GM23248 (cell line): ENCODE results near the gene ZBTB44. TPM values are rescaled to one million over a fixed set of nuclear protein-coding genes. Genes with fewer than 3 reads are reported as not detected.

Source experiments
- DNase-seq: peaks from one replicate; pipeline ENCODE4 v3.0.0-alpha.2; 2015
- H2AFZ ChIP-seq: fragments of 200-600 bp; sonication (generic); 2 replicates; pipeline ENCODE4 v1.6.1; 2016; ENCODE audit warnings: antibody characterized with exemption
- H3F3A ChIP-seq: fragments of 200-600 bp; sonication (generic); 2 replicates; pipeline ENCODE4 v1.6.1; 2016; ENCODE audit warnings: mild to moderate bottlenecking, antibody characterized with exemption, mixed run types; ENCODE audit not compliant: insufficient read depth
- H3K27ac ChIP-seq: fragments of 200-600 bp; sonication (generic); 2 replicates; pipeline ENCODE4 v1.5.1; 2016; ENCODE audit warnings: mild to moderate bottlenecking
- H3K27me3 ChIP-seq: fragments of 200-600 bp; sonication (generic); replicated peaks from 2 replicates; pipeline ENCODE4 v1.6.1; 2016; ENCODE audit warnings: mild to moderate bottlenecking; ENCODE audit not compliant: insufficient read depth
- H3K36me3 ChIP-seq: fragments of 200-600 bp; sonication (generic); 2 replicates; pipeline ENCODE4 v1.6.1; 2016; ENCODE audit warnings: low read depth, mild to moderate bottlenecking
- H3K4me1 ChIP-seq: fragments of 200-600 bp; sonication (generic); 2 replicates; pipeline ENCODE4 v1.6.1; 2016; ENCODE audit warnings: mild to moderate bottlenecking; ENCODE audit not compliant: insufficient read depth
- H3K4me2 ChIP-seq: fragments of 200-600 bp; sonication (generic); one replicate; pipeline ENCODE4 v1.6.1; 2016; ENCODE audit warnings: mild to moderate bottlenecking; ENCODE audit not compliant: unreplicated experiment
- H3K4me3 ChIP-seq: fragments of 200-600 bp; sonication (generic); 2 replicates; pipeline ENCODE4 v1.5.1; 2016; ENCODE audit warnings: mild to moderate bottlenecking
- H3K79me2 ChIP-seq: fragments of 200-600 bp; sonication (generic); 2 replicates; pipeline ENCODE4 v1.6.1; 2016; ENCODE audit warnings: mild to moderate bottlenecking; ENCODE audit not compliant: insufficient read depth
- H3K9ac ChIP-seq: fragments of 200-600 bp; sonication (generic); 2 replicates; pipeline ENCODE4 v1.6.1; 2016; ENCODE audit warnings: mild to moderate bottlenecking
- H3K9me2 ChIP-seq: fragments of 200-600 bp; sonication (generic); 2 replicates; pipeline ENCODE4 v1.6.1; 2016; ENCODE audit warnings: mixed run types, mild to moderate bottlenecking, moderate library complexity; ENCODE audit not compliant: insufficient read depth
- H3K9me3 ChIP-seq: fragments of 200-600 bp; sonication (generic); one replicate; pipeline ENCODE4 v1.6.1; 2017; ENCODE audit warnings: low read depth
- H4K20me1 ChIP-seq: fragments of 200-600 bp; sonication (generic); 2 replicates; pipeline ENCODE4 v1.6.0; 2016; ENCODE audit not compliant: insufficient read depth
- EZH2 ChIP-seq: fragments of 200-600 bp; sonication (generic); IDR thresholded peaks from 2 replicates; pipeline ENCODE4 v1.6.1; 2018; ENCODE audit warnings: antibody characterized with exemption, mild to moderate bottlenecking; ENCODE audit not compliant: insufficient read depth, poor library complexity, severe bottlenecking
- EZH2phosphoT487 ChIP-seq: fragments of 200-600 bp; sonication (generic); IDR thresholded peaks from 2 replicates; pipeline ENCODE4 v1.6.1; 2018; ENCODE audit warnings: antibody characterized with exemption, moderate library complexity, mild to moderate bottlenecking, low read depth; ENCODE audit not compliant: insufficient read depth
- WGBS, 2 experiments: methylation state at CpG; one replicate each; pipeline ENCODE4 v1.1.6; 2015 to 2017; ENCODE audit warnings: low lambda C conversion rate in 2 of 2, low coverage in 1 of 2; ENCODE audit errors: missing lambda C conversion rate in 2 of 2; 5-methylcytosine and 5-hydroxymethylcytosine counted together
- in situ Hi-C: fragments of 300-500 bp; cut with MboI; formaldehyde crosslinking; loops from 2 replicates; pipeline ENCODE4 v1.15.0; 2020
- polyA plus RNA-seq: library from polyadenylated mRNA; unstranded; fragments of >200 nt; fragmentation: Nextera tagmentation; extraction: Ambion mirVana; gene quantifications from 2 replicates; pipeline ENCODE4 v1.2.1, GENCODE V29; 2016
- small RNA-seq: library from RNA; depleted of rRNA; stranded (forward); fragments of <200 nt; gene quantifications from one replicate; pipeline ENCODE3, GENCODE V24; 2014; ENCODE audit warnings: low read depth, low replicate concordance
- total RNA-seq: library from RNA; depleted of rRNA; stranded (reverse); fragments of >200 nt; shearing (Covaris generic); gene quantifications from 2 replicates; pipeline ENCODE4 v1.2.3, GENCODE V29; 2014; rRNA removed

ZBTB44 gene
- total and polyA plus RNA-seq, 2 experiments from 2014 or later, result 4.1 to 17.4 TPM

GRCh38 chr11:130177782-130178181 lies 136.9 kb downstream of the ZBTB44 start:
- in situ Hi-C loops, result no loop called here
- H3K79me2 ChIP-seq, result no peaks in the 10 kb centered on the region

More at GRCh38 chr11:130177782-130178181, 136.9 kb downstream of the ZBTB44 start:
- H3K27ac ChIP-seq, result no peak overlapping the region
- no peak overlapping the region for H3K9ac ChIP-seq
- H2AFZ ChIP-seq, result no peak overlapping the region
- H3F3A ChIP-seq, result no peaks in the 10 kb centered on the region; the same call in 1 of the 2 replicates
- no peak overlapping the region for H3K4me2 ChIP-seq
- H3K9me3 ChIP-seq, result no peaks in the 10 kb centered on the region
- DNase-seq, result no peak
- no peak overlapping the region for H3K4me3 ChIP-seq
- peaks cover 9% of the 10 kb centered on the region for H3K4me1 ChIP-seq
- H3K36me3 ChIP-seq, result no peaks in the 10 kb centered on the region
- TF ChIP-seq EZH2phosphoT487 (no peak), EZH2 (no peak)
- no peaks in the 10 kb centered on the region for H3K9me2 ChIP-seq
- H4K20me1 ChIP-seq, result no peaks in the 10 kb centered on the region
- no peaks in the 10 kb centered on the region for H3K27me3 ChIP-seq
- 82 to 86% methylated on average over 10 of the region's 10 CpGs for WGBS, 2 experiments

Small RNAs within 50 kb of the gene (small RNA-seq; reads per million reads assigned to genes)
- not detected for gene RN7SL778P

Other genes with a start within 250 kb of the ZBTB44 start
- gene APLP2, start 245.0 kb downstream of the ZBTB44 start, total RNA-seq, result 390 and 457 TPM in 2 replicates
- gene APLP2, start 245.0 kb downstream of the ZBTB44 start, polyA plus RNA-seq, result 366 and 377 TPM in 2 replicates
- not detected in 2 replicates for gene ST14, start 155.1 kb downstream of the ZBTB44 start, total RNA-seq
- not detected in 2 replicates for gene ST14, start 155.1 kb downstream of the ZBTB44 start, polyA plus RNA-seq
- gene ADAMTS8, start 113.7 kb upstream of the ZBTB44 start, total RNA-seq, result under 0.01 and 0.63 TPM in 2 replicates
- gene ADAMTS8, start 113.7 kb upstream of the ZBTB44 start, polyA plus RNA-seq, result 0.09 and 0.10 TPM in 2 replicates
- 0.97 and 1.3 TPM in 2 replicates for gene ADAMTS15, start 133.7 kb upstream of the ZBTB44 start, total RNA-seq
- gene ADAMTS15, start 133.7 kb upstream of the ZBTB44 start, polyA plus RNA-seq, result 0.09 TPM in 2 replicates